Measurements from ENCODE around the gene IFITM10.

The IFITM10 gene

DNA sequence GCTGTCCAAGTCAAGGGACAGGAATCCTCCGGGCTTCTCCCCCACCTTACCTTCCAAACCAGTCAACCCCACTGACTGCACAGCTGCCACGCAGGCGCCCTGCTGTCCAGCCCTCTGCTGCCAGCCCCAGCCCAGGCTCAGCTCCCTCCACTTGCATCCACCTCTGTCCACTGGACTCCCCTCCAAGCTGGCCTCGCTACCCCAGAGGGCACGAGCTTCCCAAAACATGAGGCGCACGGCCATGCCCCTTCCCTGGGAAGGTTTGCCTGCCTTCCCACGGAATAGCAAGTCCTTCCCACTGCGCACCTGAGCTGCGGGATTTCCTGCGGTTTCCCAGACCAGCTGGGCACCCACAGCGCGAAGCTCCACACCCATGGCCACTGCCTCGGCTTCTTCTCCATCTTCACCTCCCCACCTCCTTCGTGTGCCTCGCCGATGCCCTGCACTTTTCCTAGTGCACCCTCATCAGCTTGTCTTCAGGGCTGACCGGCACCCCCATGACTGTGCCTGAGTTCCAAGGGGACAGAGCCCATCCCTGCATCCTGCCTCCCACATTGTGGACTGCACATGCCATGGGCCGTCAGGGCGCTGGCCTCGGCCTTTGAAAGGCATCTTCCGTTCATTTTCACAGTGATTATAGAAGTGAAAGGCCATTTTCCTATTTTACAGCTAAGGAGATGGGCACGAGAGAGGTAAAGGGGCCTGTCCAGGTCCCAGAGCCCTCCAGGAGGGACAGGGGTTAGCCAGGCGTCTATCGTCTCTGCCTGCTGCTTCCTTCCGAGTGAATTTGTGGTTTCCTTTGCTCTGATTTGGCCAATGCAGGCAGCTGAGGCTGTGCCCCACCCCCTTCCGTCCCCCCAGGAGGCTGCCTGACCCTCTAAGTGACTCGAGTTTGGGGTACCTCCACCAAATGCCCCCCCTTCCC is 16.4 kb downstream of the IFITM10 start:
- no peak overlapping the region for H3K27ac Mint-ChIP-seq
- H3K27me3 Mint-ChIP-seq (ENCODE audit: low read depth): peaks cover 30% of the 10 kb centered on the region
- H3K4me1 Mint-ChIP-seq (ENCODE audit: low read depth): peaks cover 3% of the 10 kb centered on the region
- peaks cover 5% of the 10 kb centered on the region for H3K36me3 Mint-ChIP-seq (ENCODE audit: low read depth)
- no peak overlapping the region for H3K4me3 Mint-ChIP-seq
- H3K9me3 Mint-ChIP-seq: peaks cover 39% of the 10 kb centered on the region

DNA sequence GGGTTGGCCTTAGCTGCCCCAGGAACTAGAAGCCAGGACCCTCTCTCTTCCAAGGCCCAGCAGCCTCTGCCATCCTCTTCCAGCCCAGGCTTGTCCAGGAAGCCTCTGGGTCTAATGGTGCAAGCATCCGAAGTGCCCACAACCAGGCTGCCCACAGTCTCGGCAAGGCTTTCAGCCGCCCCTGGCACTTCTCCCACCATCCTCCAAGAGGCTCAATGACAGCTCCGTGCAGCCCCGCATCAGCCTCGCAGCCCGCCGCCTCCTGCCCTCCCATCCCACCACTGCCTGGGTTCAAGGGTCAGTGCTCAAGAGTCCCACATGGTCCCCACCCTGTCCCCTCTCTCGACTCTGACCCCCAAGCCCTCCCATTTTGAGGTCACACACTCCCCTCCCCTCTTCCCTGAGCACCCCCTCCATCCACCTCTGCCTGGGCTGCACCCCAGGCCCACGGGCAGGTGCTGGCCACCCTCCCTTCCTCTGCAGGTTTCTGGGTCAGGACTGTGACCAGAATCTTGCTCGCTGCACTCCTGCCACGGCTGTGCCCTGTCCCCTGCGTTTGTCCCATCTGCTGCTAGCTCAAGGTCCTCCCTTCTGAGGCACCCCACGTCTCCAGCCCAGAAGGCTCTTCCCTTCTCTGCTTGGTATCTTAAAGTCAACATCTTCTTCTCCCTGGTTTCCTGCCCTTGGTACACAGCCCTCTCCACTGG is 17.2 kb downstream of the IFITM10 start:
- Mint-ChIP-seq H3K36me3 (ENCODE audit: low read depth) (peaks cover 5% of the 10 kb centered on the region), H3K27ac (no peak overlapping the region), H3K4me1 (ENCODE audit: low read depth) (peaks cover 5% of the 10 kb centered on the region), H3K27me3 (ENCODE audit: low read depth) (peaks cover 35% of the 10 kb centered on the region), H3K4me3 (no peak overlapping the region), H3K9me3 (peaks cover 36% of the 10 kb centered on the region)

DNA sequence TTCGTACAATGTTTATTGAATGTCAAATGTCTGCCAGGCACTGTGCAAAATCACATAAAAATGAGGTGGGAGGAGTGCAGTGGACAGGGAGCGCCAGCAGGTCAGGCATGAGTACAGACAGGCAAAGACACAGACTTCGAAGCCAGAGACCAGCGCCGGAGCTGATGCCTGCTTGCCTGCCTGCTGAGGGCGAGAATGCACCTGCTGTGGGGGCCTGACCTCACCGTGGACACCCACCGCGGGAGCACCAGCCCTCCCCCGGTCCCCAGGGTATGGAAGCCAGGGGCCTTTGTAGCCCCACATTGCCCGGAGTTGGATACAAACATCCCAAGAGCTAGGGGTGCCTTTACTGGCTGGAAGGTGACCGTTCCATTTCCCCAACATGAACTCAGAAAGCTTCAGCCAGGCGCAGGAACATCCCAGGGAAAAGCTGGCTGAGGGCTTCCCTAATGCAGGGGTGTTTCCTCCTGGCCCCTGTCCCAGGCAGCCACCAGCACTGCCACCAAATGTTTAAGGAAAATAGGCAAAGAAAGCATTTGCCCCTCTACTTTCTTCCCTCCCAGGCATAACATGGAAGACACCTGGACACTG is 17.9 kb downstream of the IFITM10 start:
- Mint-ChIP-seq H3K4me1 (ENCODE audit: low read depth) (peaks cover 6% of the 10 kb centered on the region), H3K27ac (no peak overlapping the region)

DNA sequence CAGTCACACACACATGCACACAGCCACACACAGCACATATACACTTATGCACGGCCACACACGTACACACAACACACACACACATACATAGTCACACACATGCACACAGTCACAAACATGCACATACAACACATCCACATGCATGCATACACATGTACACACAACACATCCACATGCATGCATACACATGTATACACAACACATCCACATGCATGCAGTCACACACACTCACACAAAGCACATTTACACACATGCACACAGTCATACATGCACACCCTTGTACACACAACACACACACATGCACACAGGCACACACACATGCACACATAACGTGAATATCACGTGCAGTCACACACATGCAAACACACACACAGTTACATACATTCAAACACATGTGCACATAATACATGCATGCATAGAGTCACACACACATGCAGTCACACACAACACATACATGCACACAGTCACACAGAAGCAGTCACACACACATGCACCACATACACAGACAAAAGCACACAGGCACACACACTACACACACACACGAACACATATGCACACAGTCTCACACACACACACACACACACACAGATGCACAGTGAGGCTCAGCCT is 18.8 kb downstream of the IFITM10 start:
- Mint-ChIP-seq H3K4me3 (no peak overlapping the region), H3K27me3 (ENCODE audit: low read depth) (peaks cover 41% of the 10 kb centered on the region), H3K9me3 (peaks cover 23% of the 10 kb centered on the region), H3K27ac (no peak overlapping the region), H3K36me3 (ENCODE audit: low read depth) (peaks cover 5% of the 10 kb centered on the region), H3K4me1 (ENCODE audit: low read depth) (peaks cover 7% of the 10 kb centered on the region)

More for the DNA sequence above, 17.9 kb downstream of the IFITM10 start:
- peaks cover 29% of the 10 kb centered on the region for H3K9me3 Mint-ChIP-seq
- no peak overlapping the region for H3K4me3 Mint-ChIP-seq
- H3K27me3 Mint-ChIP-seq (ENCODE audit: low read depth): peaks cover 42% of the 10 kb centered on the region
- peaks cover 5% of the 10 kb centered on the region for H3K36me3 Mint-ChIP-seq (ENCODE audit: low read depth)

DNA sequence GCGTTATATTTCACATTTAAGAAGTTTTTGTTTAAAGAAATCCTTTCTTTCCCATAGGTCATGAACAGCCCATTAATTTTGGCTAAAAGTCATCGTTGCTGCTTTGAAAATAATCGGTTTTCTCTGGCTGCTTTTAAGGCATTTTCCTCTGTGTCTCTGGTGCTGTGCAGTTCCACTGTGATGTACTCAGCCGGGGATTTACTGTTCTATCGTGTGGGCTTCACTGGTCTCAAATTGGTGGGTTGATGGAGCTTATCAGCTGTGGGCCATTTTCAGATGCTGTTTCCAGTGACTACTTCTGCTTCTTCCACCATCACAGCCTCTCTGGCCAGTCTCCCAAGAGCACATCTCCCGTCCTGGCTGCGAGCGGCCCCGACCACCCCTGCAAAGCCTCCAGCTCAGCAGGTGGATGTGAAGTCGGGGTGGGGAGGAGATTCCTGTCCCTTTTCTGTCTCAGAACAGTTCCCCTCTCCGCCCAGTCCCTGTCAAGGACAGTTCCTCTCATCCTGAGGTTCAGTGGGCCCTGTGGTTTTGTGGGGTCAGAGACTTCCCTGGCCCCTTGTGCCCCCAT is 20.3 kb downstream of the IFITM10 start:
- H3K4me1 Mint-ChIP-seq (ENCODE audit: low read depth): peaks cover 7% of the 10 kb centered on the region
- H3K4me3 Mint-ChIP-seq: no peak overlapping the region

DNA sequence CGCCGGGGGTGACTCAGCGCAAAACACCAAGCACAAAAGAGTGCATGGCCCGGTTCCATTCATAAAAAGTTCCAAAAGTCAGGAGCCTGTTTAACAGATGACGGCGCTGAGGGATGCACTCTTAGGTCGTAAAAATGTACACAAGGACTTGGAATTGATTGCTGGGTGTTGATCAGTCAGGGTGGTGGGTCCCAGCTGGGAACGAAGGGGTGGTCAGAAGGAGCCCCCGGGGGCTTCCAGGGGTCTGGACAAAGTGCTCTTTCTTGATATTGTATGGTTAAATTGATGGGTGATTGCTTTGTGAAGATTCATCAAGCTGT is 20.7 kb downstream of the IFITM10 start:
- Mint-ChIP-seq H3K4me1 (ENCODE audit: low read depth) (peaks cover 7% of the 10 kb centered on the region), H3K27me3 (ENCODE audit: low read depth) (peaks cover 38% of the 10 kb centered on the region), H3K36me3 (ENCODE audit: low read depth) (no peaks in the 10 kb centered on the region), H3K4me3 (no peak overlapping the region), H3K9me3 (peaks cover 10% of the 10 kb centered on the region), H3K27ac (no peak overlapping the region)

More for the DNA sequence above, 20.3 kb downstream of the IFITM10 start:
- Mint-ChIP-seq H3K9me3 (peaks cover 10% of the 10 kb centered on the region), H3K27ac (no peak overlapping the region), H3K36me3 (ENCODE audit: low read depth) (no peaks in the 10 kb centered on the region), H3K27me3 (ENCODE audit: low read depth) (peaks cover 37% of the 10 kb centered on the region)

DNA sequence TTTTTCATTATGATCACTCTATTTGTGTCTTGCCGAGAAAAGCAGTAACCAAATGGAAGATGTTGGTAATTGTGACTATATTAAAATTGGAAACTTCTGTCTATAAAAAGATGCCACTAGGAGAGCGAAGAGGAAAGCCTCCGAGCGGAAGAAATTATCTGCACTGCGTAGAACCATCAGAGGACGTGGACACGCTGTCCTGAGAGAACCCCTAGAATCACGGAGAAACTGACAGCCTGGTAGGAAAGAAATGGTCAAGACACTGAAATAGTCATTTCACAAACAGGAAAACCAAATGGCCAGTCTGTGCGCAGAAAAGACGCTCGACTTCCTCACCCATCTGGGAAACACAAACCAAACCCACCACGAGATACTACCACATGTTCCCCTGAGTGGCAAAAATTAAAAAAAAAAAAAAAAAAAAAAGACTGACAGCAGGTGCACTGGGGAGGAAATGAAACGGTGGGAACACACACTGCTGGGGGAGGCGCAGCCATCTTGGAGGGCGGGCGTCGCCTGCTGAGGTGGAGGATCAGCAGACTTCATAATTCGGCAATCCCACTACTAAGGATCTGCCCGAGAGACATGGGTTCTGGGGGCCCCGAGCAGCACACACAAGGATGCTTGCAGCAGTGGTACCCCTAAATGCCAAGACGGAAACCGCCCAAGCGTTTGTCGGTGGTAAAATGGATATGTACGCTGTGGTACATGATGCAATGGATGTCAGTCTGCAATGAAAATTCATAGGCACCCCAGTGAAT is 21.3 kb downstream of the IFITM10 start:
- Mint-ChIP-seq H3K4me1 (ENCODE audit: low read depth) (peaks cover 7% of the 10 kb centered on the region), H3K27me3 (ENCODE audit: low read depth) (peaks cover 41% of the 10 kb centered on the region), H3K9me3 (peaks cover 10% of the 10 kb centered on the region), H3K27ac (no peak overlapping the region), H3K4me3 (no peak overlapping the region), H3K36me3 (ENCODE audit: low read depth) (no peaks in the 10 kb centered on the region)

DNA sequence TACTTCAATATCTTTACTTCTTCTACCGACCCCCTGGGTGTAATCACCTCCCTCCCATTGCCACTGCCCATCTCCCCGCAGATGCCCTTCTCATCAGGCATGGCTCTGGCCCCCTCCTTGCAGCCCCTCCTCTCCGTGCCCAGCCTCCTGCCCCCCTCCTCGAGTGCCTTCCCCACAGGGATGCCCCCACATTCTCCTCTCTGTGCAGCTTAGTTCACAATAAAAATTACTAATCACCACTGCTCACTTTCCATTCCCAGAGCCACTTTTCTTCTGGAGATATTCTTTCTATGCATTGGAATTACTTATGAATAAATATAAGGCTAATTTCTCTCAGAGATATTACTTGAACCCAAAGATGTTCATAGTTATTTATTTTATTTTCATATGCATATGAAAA is 22.1 kb downstream of the IFITM10 start:
- Mint-ChIP-seq H3K9me3 (peaks cover 10% of the 10 kb centered on the region), H3K4me1 (ENCODE audit: low read depth) (peaks cover 6% of the 10 kb centered on the region), H3K36me3 (ENCODE audit: low read depth) (no peaks in the 10 kb centered on the region), H3K4me3 (no peak overlapping the region), H3K27me3 (ENCODE audit: low read depth) (peaks cover 41% of the 10 kb centered on the region), H3K27ac (no peak overlapping the region)

DNA sequence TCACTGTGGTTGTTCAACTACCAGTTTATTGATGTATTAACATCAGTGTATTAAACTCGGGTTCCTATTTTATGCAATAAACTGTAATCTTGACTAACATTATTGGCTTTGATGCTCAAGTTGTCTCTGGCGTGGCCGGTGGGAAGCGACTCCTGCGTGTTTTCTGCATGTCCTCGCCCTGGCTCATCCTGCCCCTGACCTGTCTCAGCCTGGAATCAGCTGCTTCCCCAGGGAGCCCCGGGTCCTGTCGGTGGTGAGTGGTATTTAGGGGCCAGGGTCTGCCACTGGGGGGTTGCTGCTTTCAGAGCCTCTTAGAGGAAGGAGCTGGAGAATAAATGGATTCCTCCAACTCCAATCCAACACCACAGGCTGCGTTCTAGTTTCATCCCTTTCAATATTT is 22.5 kb downstream of the IFITM10 start:
- Mint-ChIP-seq H3K4me3 (no peak overlapping the region), H3K27ac (no peak overlapping the region), H3K27me3 (ENCODE audit: low read depth) (peaks cover 41% of the 10 kb centered on the region)

DNA sequence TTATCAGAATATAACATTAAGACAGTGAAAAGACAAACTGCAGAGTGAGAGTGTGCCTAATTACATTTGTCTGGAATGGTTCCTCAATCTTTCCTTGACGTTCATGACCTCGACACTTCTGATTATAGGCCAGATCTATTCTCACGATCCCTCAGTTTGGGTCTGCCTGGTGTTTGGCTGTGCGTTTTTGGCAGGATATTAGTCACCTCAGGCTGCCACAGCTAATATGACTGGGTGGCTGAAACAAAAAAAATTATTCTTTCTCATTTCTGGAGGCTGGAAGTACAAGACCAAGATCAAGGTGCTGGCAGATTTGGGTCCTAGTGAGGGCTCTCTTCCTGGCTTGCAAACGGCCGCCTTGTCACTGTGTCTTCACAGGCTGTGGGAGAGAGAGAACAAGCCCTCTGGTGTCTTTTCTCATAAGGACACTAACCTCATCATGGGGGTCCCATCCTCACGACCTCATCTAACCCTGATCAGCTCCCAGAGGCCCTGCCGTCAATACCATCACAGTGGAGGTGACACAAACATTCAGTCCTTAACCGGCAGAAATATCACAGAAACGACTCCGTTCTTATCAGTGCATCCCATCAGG is 23.2 kb downstream of the IFITM10 start:
- Mint-ChIP-seq H3K27ac (no peak overlapping the region), H3K4me3 (no peak overlapping the region), H3K36me3 (ENCODE audit: low read depth) (no peaks in the 10 kb centered on the region), H3K4me1 (ENCODE audit: low read depth) (peaks cover 6% of the 10 kb centered on the region), H3K9me3 (peaks cover 10% of the 10 kb centered on the region), H3K27me3 (ENCODE audit: low read depth) (peaks cover 41% of the 10 kb centered on the region)

More for the DNA sequence above, 22.5 kb downstream of the IFITM10 start:
- H3K4me1 Mint-ChIP-seq (ENCODE audit: low read depth): peaks cover 6% of the 10 kb centered on the region
- H3K36me3 Mint-ChIP-seq (ENCODE audit: low read depth): no peaks in the 10 kb centered on the region
- H3K9me3 Mint-ChIP-seq: peaks cover 10% of the 10 kb centered on the region

DNA sequence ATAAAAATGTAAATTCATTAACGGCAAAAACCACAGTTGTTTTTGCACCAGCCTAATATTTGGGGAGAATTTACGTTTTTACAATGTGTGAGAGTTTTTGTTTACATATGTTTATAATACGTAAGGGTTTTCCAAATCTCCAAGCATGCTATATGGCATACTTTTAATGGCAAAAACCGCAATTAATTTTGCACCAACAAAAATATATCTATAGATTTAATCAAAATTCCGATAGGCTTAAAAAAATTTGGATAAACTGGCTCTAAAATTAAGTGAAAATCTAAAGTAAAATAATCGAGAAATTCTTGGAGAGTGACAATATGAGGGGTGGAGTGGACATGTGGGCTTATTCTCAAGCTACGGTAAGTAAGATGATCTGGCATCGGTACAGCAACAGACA is 30.6 kb downstream of the IFITM10 start:
- H3K27ac Mint-ChIP-seq: no peak overlapping the region
- no peak overlapping the region for H3K4me3 Mint-ChIP-seq
- H3K4me1 Mint-ChIP-seq (ENCODE audit: low read depth): no peaks in the 10 kb centered on the region
- H3K27me3 Mint-ChIP-seq (ENCODE audit: low read depth): peaks cover 9% of the 10 kb centered on the region
- no peaks in the 10 kb centered on the region for H3K36me3 Mint-ChIP-seq (ENCODE audit: low read depth)
- H3K9me3 Mint-ChIP-seq: no peaks in the 10 kb centered on the region

DNA sequence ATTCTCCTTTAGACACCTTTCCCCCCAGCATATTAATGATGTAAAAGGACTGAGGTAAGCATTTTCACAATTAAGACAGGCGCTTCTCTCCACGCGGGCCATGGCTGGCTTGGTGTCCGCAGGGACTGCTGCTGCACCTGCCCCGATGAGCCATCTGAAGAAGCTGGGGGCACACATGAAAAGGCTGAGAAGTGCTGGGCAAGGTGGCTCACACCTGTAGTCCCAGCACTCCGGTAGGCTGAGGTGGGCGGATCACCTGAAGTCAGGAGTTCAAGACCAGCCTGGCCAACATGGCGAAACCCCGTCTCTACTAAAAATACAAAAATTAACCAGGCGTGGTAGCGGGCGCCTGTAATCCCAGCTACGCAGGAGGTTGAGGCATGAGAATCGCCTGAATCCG is 32.1 kb downstream of the IFITM10 start:
- H3K36me3 Mint-ChIP-seq (ENCODE audit: low read depth): no peaks in the 10 kb centered on the region
- no peak overlapping the region for H3K4me3 Mint-ChIP-seq
- H3K4me1 Mint-ChIP-seq (ENCODE audit: low read depth): no peaks in the 10 kb centered on the region
- peaks cover 8% of the 10 kb centered on the region for H3K27me3 Mint-ChIP-seq (ENCODE audit: low read depth)
- H3K27ac Mint-ChIP-seq: no peak overlapping the region
- H3K9me3 Mint-ChIP-seq: no peaks in the 10 kb centered on the region

DNA sequence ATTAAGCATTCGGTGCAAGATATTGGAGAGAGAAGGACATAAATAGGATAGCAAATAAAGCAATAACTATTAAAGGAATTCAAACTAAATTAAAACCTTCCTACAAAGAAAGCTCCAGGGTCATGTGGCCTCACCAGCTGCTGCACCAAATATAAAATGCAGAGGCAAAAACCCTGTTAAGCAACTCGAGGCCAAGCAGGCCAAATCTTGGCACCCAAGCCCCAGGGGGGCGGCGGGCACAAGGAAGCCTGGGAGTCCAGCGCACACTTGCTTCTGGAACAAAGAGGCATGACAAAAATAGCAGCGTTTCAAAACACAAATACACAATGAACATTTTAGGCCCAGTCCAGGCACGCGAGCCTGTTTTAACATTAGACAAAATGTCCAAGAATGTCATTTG is 32.6 kb downstream of the IFITM10 start:
- Mint-ChIP-seq H3K4me3 (no peak overlapping the region), H3K4me1 (ENCODE audit: low read depth) (no peaks in the 10 kb centered on the region)

More for the DNA sequence above, 32.6 kb downstream of the IFITM10 start:
- no peaks in the 10 kb centered on the region for H3K9me3 Mint-ChIP-seq
- H3K36me3 Mint-ChIP-seq (ENCODE audit: low read depth): no peaks in the 10 kb centered on the region
- H3K27ac Mint-ChIP-seq: no peak overlapping the region
- H3K27me3 Mint-ChIP-seq (ENCODE audit: low read depth): peaks cover 11% of the 10 kb centered on the region

Measured in T-helper 1 cell treated with Interleukin-12 subunit alpha and Interleukin-12 subunit beta and Interleukin-4 antibody, amounts not matched to agents 30 μg/mL and 1 μg/mL, for 36 hours (primary cell).